MCF 10A (cell line): ENCODE measurements around the gene REG1B. TPM values are rescaled to one million over a fixed set of nuclear protein-coding genes. Genes with fewer than 3 reads are reported as not detected.
"Not testable (repeated sequence)": the region's sequence is repeated elsewhere in the genome, so short reads cannot be mapped to it uniquely, and the experiment has no call there.

Source experiments
- BruUV-seq: library from RNA; stranded (reverse); fragments of 400-500 nt; replicated peaks from 2 replicates; lab custom pipeline; 2021; lab: Mats Ljungman, UMichigan
- CTCF ChIA-PET: fragments of 300-600 bp; sonication (Branson Sonifier 250); formaldehyde crosslinking; extraction: SDS; loops from one replicate; lab custom pipeline; 2021; ENCODE audit warnings: antibody characterized with exemption, inconsistent platforms; lab: Yijun Ruan, JAX
- POLR2A ChIA-PET: fragments of 300-600, 350-650 bp; sonication (Branson Sonifier 250); formaldehyde crosslinking; extraction: SDS; loops from one replicate; lab custom pipeline; 2020; ENCODE audit warnings: antibody characterized with exemption, inconsistent platforms; lab: Yijun Ruan, JAX
- DNase-seq: peaks from one replicate; pipeline ENCODE4 v3.0.0-alpha.2; 2018; ENCODE audit not compliant: unreplicated experiment
- H3K27ac Mint-ChIP-seq: one replicate; pipeline ENCODE4 v1.8.0; 2022; ENCODE audit warnings: mild to moderate bottlenecking, low read depth, mixed read lengths; ENCODE audit not compliant: unreplicated experiment
- H3K27me3 Mint-ChIP-seq: one replicate; pipeline ENCODE4 v1.8.0; 2022; ENCODE audit warnings: mixed read lengths; ENCODE audit not compliant: insufficient read depth, unreplicated experiment
- H3K36me3 Mint-ChIP-seq: one replicate; pipeline ENCODE4 v1.8.0; 2022; ENCODE audit warnings: mild to moderate bottlenecking, moderate library complexity, mixed read lengths; ENCODE audit not compliant: insufficient read depth, unreplicated experiment
- H3K4me1 Mint-ChIP-seq: one replicate; pipeline ENCODE4 v1.8.0; 2022; ENCODE audit warnings: mixed read lengths; ENCODE audit not compliant: insufficient read depth, unreplicated experiment
- H3K4me3 Mint-ChIP-seq: one replicate; pipeline ENCODE4 v1.8.0; 2022; ENCODE audit warnings: mild to moderate bottlenecking, moderate library complexity, mixed read lengths; ENCODE audit not compliant: unreplicated experiment
- H3K9me3 Mint-ChIP-seq: one replicate; pipeline ENCODE4 v1.8.0; 2022; ENCODE audit warnings: mixed read lengths; ENCODE audit not compliant: unreplicated experiment
- intact Hi-C: fragments of 100-400 bp; cut with micrococcal nuclease; formaldehyde crosslinking; loops from 2 replicates; pipeline ENCODE4 v1.14.1; 2022
- total RNA-seq: library from RNA; stranded (reverse); gene quantifications from 2 replicates; pipeline ENCODE4 v1.2.3, GENCODE V29; 2022
- TF ChIP-seq, protein P1 (sequence below): fragments of 200-600 bp; IDR thresholded peaks from one replicate; pipeline ENCODE4 v1.8.0; 2022; ENCODE audit warnings: antibody characterized with exemption, mild to moderate bottlenecking; ENCODE audit not compliant: unreplicated experiment

REG1B gene
- total RNA-seq, 1 experiment from 2014 or later, result not detected

DNA sequence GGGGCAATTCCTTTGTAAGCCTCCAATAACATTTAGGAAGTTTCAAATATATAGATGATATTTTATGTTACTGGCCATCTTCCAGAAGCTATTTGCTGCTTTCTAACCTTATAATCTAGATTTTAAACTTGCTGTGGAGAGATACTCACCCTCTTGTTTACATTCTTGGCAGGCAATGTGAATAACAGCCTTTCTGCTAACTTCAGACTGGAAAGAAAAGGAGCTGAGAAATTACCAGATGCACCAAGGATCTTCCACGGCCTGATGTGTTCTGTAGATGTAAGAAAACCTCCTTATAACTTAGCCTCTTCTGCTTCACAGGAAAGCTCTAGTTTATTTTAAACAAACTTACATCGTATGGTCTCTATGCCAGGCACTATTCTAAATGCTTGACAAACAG is 16.7 kb downstream of the REG1B start:
- Mint-ChIP-seq H3K27ac (no peak overlapping the region), H3K36me3 (no peaks in the 10 kb centered on the region), H3K9me3 (peaks cover 19% of the 10 kb centered on the region), H3K27me3 (no peaks in the 10 kb centered on the region), H3K4me3 (no peak overlapping the region), H3K4me1 (no peaks in the 10 kb centered on the region)
- DNase-seq, result no peak
- ChIA-PET CTCF (no interaction called here), POLR2A (no interaction called here)
- intact Hi-C loops, result no loop called here
- TF ChIP-seq, protein P1, sequence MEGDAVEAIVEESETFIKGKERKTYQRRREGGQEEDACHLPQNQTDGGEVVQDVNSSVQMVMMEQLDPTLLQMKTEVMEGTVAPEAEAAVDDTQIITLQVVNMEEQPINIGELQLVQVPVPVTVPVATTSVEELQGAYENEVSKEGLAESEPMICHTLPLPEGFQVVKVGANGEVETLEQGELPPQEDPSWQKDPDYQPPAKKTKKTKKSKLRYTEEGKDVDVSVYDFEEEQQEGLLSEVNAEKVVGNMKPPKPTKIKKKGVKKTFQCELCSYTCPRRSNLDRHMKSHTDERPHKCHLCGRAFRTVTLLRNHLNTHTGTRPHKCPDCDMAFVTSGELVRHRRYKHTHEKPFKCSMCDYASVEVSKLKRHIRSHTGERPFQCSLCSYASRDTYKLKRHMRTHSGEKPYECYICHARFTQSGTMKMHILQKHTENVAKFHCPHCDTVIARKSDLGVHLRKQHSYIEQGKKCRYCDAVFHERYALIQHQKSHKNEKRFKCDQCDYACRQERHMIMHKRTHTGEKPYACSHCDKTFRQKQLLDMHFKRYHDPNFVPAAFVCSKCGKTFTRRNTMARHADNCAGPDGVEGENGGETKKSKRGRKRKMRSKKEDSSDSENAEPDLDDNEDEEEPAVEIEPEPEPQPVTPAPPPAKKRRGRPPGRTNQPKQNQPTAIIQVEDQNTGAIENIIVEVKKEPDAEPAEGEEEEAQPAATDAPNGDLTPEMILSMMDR, result no peak
- no TSS peak for BruUV-seq

DNA sequence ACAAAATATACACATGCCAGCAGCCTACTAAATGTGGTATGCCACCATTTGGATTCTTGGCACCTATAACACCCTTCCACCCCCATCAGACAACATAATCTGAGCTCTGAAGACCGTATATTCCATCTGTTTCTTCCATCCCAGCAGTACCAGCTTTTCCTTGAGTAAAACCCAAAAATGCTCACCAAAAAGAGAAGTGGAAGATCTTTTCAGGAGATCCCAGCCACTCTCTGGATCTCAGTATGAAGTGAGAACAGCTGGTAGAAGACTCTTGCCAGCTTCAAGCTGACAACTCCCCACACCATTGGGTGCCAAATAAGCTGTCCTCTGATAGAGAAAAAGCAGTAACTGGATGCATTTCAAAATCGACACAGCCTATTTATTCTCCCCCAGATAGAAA is 22.6 kb downstream of the REG1B start:
- intact Hi-C loops, result no loop called here
- ChIA-PET CTCF (interaction anchor here (0.7 kb wide), 1 partner anchor 141 kb away, joined by 3 read pairs; no protein-coding TSS in a partner anchor), POLR2A (interaction anchor here (1.0 kb wide), 1 partner anchor 760 kb away, joined by 3 read pairs; no protein-coding TSS in a partner anchor)
- BruUV-seq, result no TSS peak
- Mint-ChIP-seq H3K9me3 (peaks cover 26% of the 10 kb centered on the region), H3K36me3 (no peaks in the 10 kb centered on the region), H3K27ac (no peak overlapping the region), H3K4me1 (no peaks in the 10 kb centered on the region), H3K4me3 (no peak overlapping the region), H3K27me3 (no peaks in the 10 kb centered on the region)
- DNase-seq, result no peak
- TF ChIP-seq, protein P1, result no peak

DNA sequence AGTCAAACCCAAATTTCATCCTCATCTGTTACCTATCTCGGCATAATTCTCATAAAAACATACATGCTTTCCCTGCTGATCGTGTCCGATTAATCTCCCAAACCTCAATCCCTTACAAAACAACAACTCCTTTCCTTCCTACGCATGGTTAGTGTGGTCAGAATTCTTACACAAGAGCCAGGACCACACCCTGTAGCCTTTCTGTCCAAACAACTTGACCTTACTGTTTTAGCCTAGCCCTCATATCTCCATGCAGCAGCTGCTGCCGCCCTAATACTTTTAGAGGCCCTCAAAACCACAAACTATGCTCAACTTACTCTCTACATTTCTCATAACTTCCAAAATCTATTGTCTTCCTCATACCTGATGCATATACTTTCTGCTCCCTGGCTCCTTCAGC is 33.0 kb downstream of the REG1B start:
- H3K36me3 Mint-ChIP-seq, H3K4me3 Mint-ChIP-seq, H3K4me1 Mint-ChIP-seq, DNase-seq, CTCF ChIA-PET, BruUV-seq, POLR2A ChIA-PET, H3K27ac Mint-ChIP-seq, intact Hi-C loops: not testable (repeated sequence)
- peaks cover 12% of the 10 kb centered on the region for H3K27me3 Mint-ChIP-seq
- peaks cover 16% of the 10 kb centered on the region for H3K9me3 Mint-ChIP-seq

DNA sequence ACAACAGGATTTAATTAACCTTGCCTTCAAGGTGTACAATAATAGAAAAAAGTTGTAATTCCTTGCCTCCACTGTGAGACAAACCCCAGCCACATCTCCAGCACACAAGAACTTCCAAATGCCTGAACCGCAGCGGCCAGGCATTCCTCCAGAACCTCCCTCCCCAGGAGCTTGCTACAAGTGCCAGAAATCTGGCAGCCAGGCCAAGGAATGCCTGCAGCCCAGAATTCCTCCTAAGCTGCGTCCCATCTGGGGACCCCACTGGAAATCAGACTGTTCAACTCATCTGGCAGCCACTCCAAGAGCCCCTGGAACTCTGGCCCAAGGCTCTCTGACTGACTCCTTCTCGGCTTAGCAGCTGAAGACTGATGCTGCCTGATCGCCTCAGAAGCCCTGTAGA is 34.3 kb downstream of the REG1B start:
- H3K36me3 Mint-ChIP-seq, H3K4me1 Mint-ChIP-seq, H3K4me3 Mint-ChIP-seq, DNase-seq, H3K27ac Mint-ChIP-seq, intact Hi-C loops, BruUV-seq, POLR2A ChIA-PET: not testable (repeated sequence)
- H3K9me3 Mint-ChIP-seq, result peaks cover 17% of the 10 kb centered on the region
- CTCF ChIA-PET, result interaction anchor here (0.6 kb wide), 1 partner anchor 170 kb away, joined by 4 read pairs; no protein-coding TSS in a partner anchor
- peaks cover 12% of the 10 kb centered on the region for H3K27me3 Mint-ChIP-seq

DNA sequence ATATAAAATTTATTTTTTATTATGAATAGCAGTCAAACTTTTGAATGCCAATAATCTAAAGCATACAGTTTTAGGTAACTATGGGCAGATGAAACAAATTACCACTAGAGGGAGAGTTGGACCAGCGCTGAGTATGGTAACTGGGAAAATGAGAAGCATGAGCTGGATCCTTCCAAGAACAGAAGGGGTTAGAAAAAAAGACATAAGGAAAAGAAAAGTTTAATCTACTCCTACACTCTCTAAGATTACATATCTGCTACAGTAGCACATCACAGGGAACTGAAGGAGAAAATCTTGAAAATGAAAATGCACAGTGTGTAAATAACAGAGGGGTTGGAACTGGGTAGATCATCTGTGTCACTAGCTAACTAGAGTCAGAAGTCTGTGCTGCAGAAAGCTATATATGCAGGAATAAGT is 46.8 kb downstream of the REG1B start:
- no peaks in the 10 kb centered on the region for H3K9me3 Mint-ChIP-seq

More for the DNA sequence above, 46.8 kb downstream of the REG1B start:
- TF ChIP-seq, protein P1, result peak; percentile 34
- no peak overlapping the region for H3K4me3 Mint-ChIP-seq
- no TSS peak for BruUV-seq
- H3K36me3 Mint-ChIP-seq, result no peaks in the 10 kb centered on the region
- no peak overlapping the region for H3K27ac Mint-ChIP-seq
- ChIA-PET CTCF (interaction anchor here (0.5 to 3.2 kb wide), 23 partner anchors 11 to 1358 kb away, joined by 3 to 35 read pairs (median 4); no protein-coding TSS in a partner anchor), POLR2A (interaction anchor here (0.6 to 1.0 kb wide), 3 partner anchors 10 to 1105 kb away, joined by 3 to 4 read pairs (median 3); no protein-coding TSS in a partner anchor)
- H3K4me1 Mint-ChIP-seq, result no peaks in the 10 kb centered on the region
- no peaks in the 10 kb centered on the region for H3K27me3 Mint-ChIP-seq
- no peak for DNase-seq
- intact Hi-C loops, result loop anchor here (1.0 kb wide), 2 partner anchors 178 to 819 kb away; no protein-coding TSS in a partner anchor
